A549 (cell line): ENCODE results near the gene SCT. TPM values are rescaled to one million over a fixed set of nuclear protein-coding genes. Genes with fewer than 3 reads are reported as not detected.

Source experiments
- ATAC-seq, 2 experiments: fragments of 200-7000 bp in 1 of 2; fragments of >200 bp in 1 of 2; cut with Nextera tagmentation in 1 of 2; cut with Tn5 transposase in 1 of 2; 3 replicates each; pipeline versions ENCODE4 v1.8.0 to v1.9.1; 2018 to 2020; ENCODE audit warnings: mild to moderate bottlenecking in 1 of 2, moderate library complexity in 1 of 2
- CTCF ChIA-PET: fragments of 300-600 bp; sonication (Branson Sonifier 250); formaldehyde crosslinking; extraction: SDS; loops from one replicate; lab custom pipeline; 2021; ENCODE audit warnings: antibody characterized with exemption, inconsistent platforms; lab: Yijun Ruan, JAX
- POLR2A ChIA-PET: fragments of 350-600 bp; formaldehyde crosslinking; extraction: SDS; loops from one replicate; lab custom pipeline; 2021; ENCODE audit warnings: antibody characterized with exemption, inconsistent platforms; lab: Yijun Ruan, JAX
- DNase-seq, 2 experiments: peaks; one replicate each; pipeline versions ENCODE4 v3.0.0 to v3.0.0-alpha.2; 2011 to 2016; ENCODE audit warnings: low read depth in 1 of 2, low spot score in 1 of 2
- FAIRE-seq: peaks from 2 replicates; lab custom pipeline; 2011; peaks lifted over from hg19 to GRCh38; lab: Jason Lieb, UNC
- H3K27ac ChIP-seq, 2 experiments: fragments of >200 bp; sonication (Bioruptor Twin); formaldehyde crosslinking; 3 replicates each; pipeline ENCODE4 v1.5.1; 2016 to 2017
- H3K4me1 ChIP-seq: fragments of >200 bp; sonication (Bioruptor Twin); formaldehyde crosslinking; 3 replicates; pipeline ENCODE4 v1.6.1; 2016
- H3K4me2 ChIP-seq: fragments of >200 bp; sonication (Bioruptor Twin); formaldehyde crosslinking; 3 replicates; pipeline ENCODE4 v1.6.1; 2016
- H3K4me3 ChIP-seq: fragments of >200 bp; sonication (Bioruptor Twin); formaldehyde crosslinking; 3 replicates; pipeline ENCODE4 v1.5.1; 2016
- H3K9me3 ChIP-seq: fragments of >200 bp; sonication (Bioruptor Twin); formaldehyde crosslinking; 3 replicates; pipeline ENCODE4 v1.6.1; 2016
- ESRRA ChIP-seq: fragments of 150-350 bp; IDR thresholded peaks from 2 replicates; pipeline ENCODE4 v1.6.1; 2014; ENCODE audit warnings: mild to moderate bottlenecking, low read length, borderline replicate concordance
- TP53 ChIP-seq: fragments of 250-450 bp; sonication (Bioruptor Pico); IDR thresholded peaks from 2 replicates; pipeline ENCODE4 v1.5.0; 2021; ENCODE audit warnings: mild to moderate bottlenecking, moderate library complexity
- USF2 ChIP-seq: fragments of 450-650 bp; IDR thresholded peaks from 2 replicates; pipeline ENCODE4 v1.6.1; 2014; ENCODE audit warnings: antibody characterized with exemption
- WGBS: methylation state at CpG from one replicate; pipeline ENCODE4 v1.1.6; 2017; ENCODE audit errors: missing lambda C conversion rate; 5-methylcytosine and 5-hydroxymethylcytosine counted together
- polyA plus RNA-seq, 4 experiments: library from polyadenylated mRNA; depleted of rRNA in 3 of 4; stranded (reverse); fragments of >200 nt; fragmentation: RNase III in 1 of 4; extraction: RNeasy Plus Mini Kit Qiagen cat#74134 plus additional on column Dnase treatment in 1 of 4; gene quantifications; 2 replicates in 3 of 4; 3 replicates in 1 of 4; pipeline ENCODE4 v1.2.3, GENCODE V29; 2011 to 2017

The SCT gene
- polyA plus RNA-seq, 2 of the 4 experiments (the other 2 are of a cell fraction): not detected

- FAIRE-seq: no peak
- 9% methylated on average over 21 of the region's 48 CpGs for WGBS
- Histone ChIP-seq H3K4me3 (peak overlapping the region; percentile 91), H3K4me1 (peaks cover 26% of the 10 kb centered on the region), H3K9me3 (no peaks in the 10 kb centered on the region), H3K4me2 (peak overlapping the region; percentile 88), H3K27ac (peak overlapping the region; percentile 97 to 98)
- POLR2A ChIA-PET: no interaction called here
- ATAC-seq: no peak
- TF ChIP-seq USF2 (no peak), TP53 (CRISPR knock-in tag) (no peak), ESRRA (no peak)
- no peak for DNase-seq
- CTCF ChIA-PET: interaction anchor here (0.9 kb wide), 1 partner anchor 22 kb away, joined by 3 read pairs; no protein-coding TSS in a partner anchor
Observed at GRCh38 chr11:576811-577610, 50.0 kb downstream of the SCT start.

Other genes starting within 250 kb of the SCT start
- 12.1 and 13.9 TPM in 2 replicates for gene PKP3, start 233.0 kb downstream of the SCT start, polyA plus RNA-seq (2011; rRNA removed)
- 22.3 to 25.9 TPM (median 23.4 TPM) in 3 replicates for gene PKP3, start 233.0 kb downstream of the SCT start, polyA plus RNA-seq (2017; fragmentation: RNase III; extraction: RNeasy Plus Mini Kit Qiagen cat#74134 plus additional on column Dnase treatment)
- 27.7 and 27.8 TPM in 2 replicates for gene SIGIRR, start 212.2 kb downstream of the SCT start, polyA plus RNA-seq (2011; rRNA removed)
- 56.6 to 66.4 TPM (median 58.6 TPM) in 3 replicates for gene SIGIRR, start 212.2 kb downstream of the SCT start, polyA plus RNA-seq (2017; fragmentation: RNase III; extraction: RNeasy Plus Mini Kit Qiagen cat#74134 plus additional on column Dnase treatment)
- gene ANO9, start 185.2 kb downstream of the SCT start, polyA plus RNA-seq (2011; rRNA removed): 0.66 and 0.70 TPM in 2 replicates
- 0.50 to 0.55 TPM (median 0.51 TPM) in 3 replicates for gene ANO9, start 185.2 kb downstream of the SCT start, polyA plus RNA-seq (2017; fragmentation: RNase III; extraction: RNeasy Plus Mini Kit Qiagen cat#74134 plus additional on column Dnase treatment)
- gene PTDSS2, start 176.9 kb downstream of the SCT start, polyA plus RNA-seq (2011; rRNA removed): 23.4 and 28.9 TPM in 2 replicates
- 34.3 to 39.4 TPM (median 38.9 TPM) in 3 replicates for gene PTDSS2, start 176.9 kb downstream of the SCT start, polyA plus RNA-seq (2017; fragmentation: RNase III; extraction: RNeasy Plus Mini Kit Qiagen cat#74134 plus additional on column Dnase treatment)
- gene RNH1, start 119.9 kb downstream of the SCT start, polyA plus RNA-seq (2011; rRNA removed): 85.8 and 108 TPM in 2 replicates
- gene RNH1, start 119.9 kb downstream of the SCT start, polyA plus RNA-seq (2017; fragmentation: RNase III; extraction: RNeasy Plus Mini Kit Qiagen cat#74134 plus additional on column Dnase treatment): 131 to 135 TPM (median 135 TPM) in 3 replicates
- gene HRAS, start 91.6 kb downstream of the SCT start, polyA plus RNA-seq (2011; rRNA removed): 56.3 and 63.3 TPM in 2 replicates
- 86.9 to 96.3 TPM (median 88.2 TPM) in 3 replicates for gene HRAS, start 91.6 kb downstream of the SCT start, polyA plus RNA-seq (2017; fragmentation: RNase III; extraction: RNeasy Plus Mini Kit Qiagen cat#74134 plus additional on column Dnase treatment)
- gene LRRC56, start 89.7 kb downstream of the SCT start, polyA plus RNA-seq (2011; rRNA removed): 0.30 and 0.32 TPM in 2 replicates
- gene LRRC56, start 89.7 kb downstream of the SCT start, polyA plus RNA-seq (2017; fragmentation: RNase III; extraction: RNeasy Plus Mini Kit Qiagen cat#74134 plus additional on column Dnase treatment): 0.47 to 1.1 TPM (median 1.0 TPM) in 3 replicates
- gene LMNTD2, start 66.4 kb downstream of the SCT start, polyA plus RNA-seq (2011; rRNA removed): 1.7 and 2.2 TPM in 2 replicates
- 2.6 to 4.2 TPM (median 3.5 TPM) in 3 replicates for gene LMNTD2, start 66.4 kb downstream of the SCT start, polyA plus RNA-seq (2017; fragmentation: RNase III; extraction: RNeasy Plus Mini Kit Qiagen cat#74134 plus additional on column Dnase treatment)
- 18.4 and 19.0 TPM in 2 replicates for gene RASSF7, start 66.2 kb downstream of the SCT start, polyA plus RNA-seq (2011; rRNA removed)
- gene RASSF7, start 66.2 kb downstream of the SCT start, polyA plus RNA-seq (2017; fragmentation: RNase III; extraction: RNeasy Plus Mini Kit Qiagen cat#74134 plus additional on column Dnase treatment): 27.7 to 30.7 TPM (median 30.5 TPM) in 3 replicates
- gene PHRF1, start 50.7 kb downstream of the SCT start, polyA plus RNA-seq (2011; rRNA removed): 8.6 and 10.8 TPM in 2 replicates
- gene PHRF1, start 50.7 kb downstream of the SCT start, polyA plus RNA-seq (2017; fragmentation: RNase III; extraction: RNeasy Plus Mini Kit Qiagen cat#74134 plus additional on column Dnase treatment): 23.0 to 25.3 TPM (median 23.7 TPM) in 3 replicates
- 2.0 TPM in 2 replicates for gene IRF7, start 11.2 kb downstream of the SCT start, polyA plus RNA-seq (2011; rRNA removed)
- gene IRF7, start 11.2 kb downstream of the SCT start, polyA plus RNA-seq (2017; fragmentation: RNase III; extraction: RNeasy Plus Mini Kit Qiagen cat#74134 plus additional on column Dnase treatment): 3.1 to 3.8 TPM (median 3.4 TPM) in 3 replicates
- gene CDHR5, start 2.2 kb downstream of the SCT start, polyA plus RNA-seq (2011; rRNA removed): 0.12 and 0.26 TPM in 2 replicates
- 0.07 to 0.08 TPM (median 0.07 TPM) in 3 replicates for gene CDHR5, start 2.2 kb downstream of the SCT start, polyA plus RNA-seq (2017; fragmentation: RNase III; extraction: RNeasy Plus Mini Kit Qiagen cat#74134 plus additional on column Dnase treatment)
- gene DRD4, start 10.1 kb upstream of the SCT start, polyA plus RNA-seq (2011; rRNA removed): not detected in 2 replicates
- gene DRD4, start 10.1 kb upstream of the SCT start, polyA plus RNA-seq (2017; fragmentation: RNase III; extraction: RNeasy Plus Mini Kit Qiagen cat#74134 plus additional on column Dnase treatment): 0.07 to 0.17 TPM in 2 of 3 replicates, not detected in the other
- gene DEAF1, start 68.0 kb upstream of the SCT start, polyA plus RNA-seq (2011; rRNA removed): 16.0 and 17.3 TPM in 2 replicates
- 23.5 to 25.8 TPM (median 24.0 TPM) in 3 replicates for gene DEAF1, start 68.0 kb upstream of the SCT start, polyA plus RNA-seq (2017; fragmentation: RNase III; extraction: RNeasy Plus Mini Kit Qiagen cat#74134 plus additional on column Dnase treatment)
- gene TMEM80, start 68.6 kb upstream of the SCT start, polyA plus RNA-seq (2011; rRNA removed): 15.1 and 15.2 TPM in 2 replicates
- gene TMEM80, start 68.6 kb upstream of the SCT start, polyA plus RNA-seq (2017; fragmentation: RNase III; extraction: RNeasy Plus Mini Kit Qiagen cat#74134 plus additional on column Dnase treatment): 10.2 to 11.2 TPM (median 10.8 TPM) in 3 replicates
- gene EPS8L2, start 79.0 kb upstream of the SCT start, polyA plus RNA-seq (2011; rRNA removed): 60.7 and 69.9 TPM in 2 replicates
- gene EPS8L2, start 79.0 kb upstream of the SCT start, polyA plus RNA-seq (2017; fragmentation: RNase III; extraction: RNeasy Plus Mini Kit Qiagen cat#74134 plus additional on column Dnase treatment): 144 to 163 TPM (median 154 TPM) in 3 replicates
- gene TALDO1, start 120.3 kb upstream of the SCT start, polyA plus RNA-seq (2011; rRNA removed): 287 and 296 TPM in 2 replicates
- gene TALDO1, start 120.3 kb upstream of the SCT start, polyA plus RNA-seq (2017; fragmentation: RNase III; extraction: RNeasy Plus Mini Kit Qiagen cat#74134 plus additional on column Dnase treatment): 386 to 392 TPM (median 391 TPM) in 3 replicates
- gene GATD1, start 150.3 kb upstream of the SCT start, polyA plus RNA-seq (2011; rRNA removed): 14.5 and 16.8 TPM in 2 replicates
- gene GATD1, start 150.3 kb upstream of the SCT start, polyA plus RNA-seq (2017; fragmentation: RNase III; extraction: RNeasy Plus Mini Kit Qiagen cat#74134 plus additional on column Dnase treatment): 41.9 to 43.5 TPM (median 43.1 TPM) in 3 replicates
- not detected in 2 replicates for gene CEND1, start 162.9 kb upstream of the SCT start, polyA plus RNA-seq (2011; rRNA removed)
- gene CEND1, start 162.9 kb upstream of the SCT start, polyA plus RNA-seq (2017; fragmentation: RNase III; extraction: RNeasy Plus Mini Kit Qiagen cat#74134 plus additional on column Dnase treatment): 1.0 to 1.3 TPM (median 1.0 TPM) in 3 replicates
- 11.6 and 13.5 TPM in 2 replicates for gene SLC25A22, start 171.1 kb upstream of the SCT start, polyA plus RNA-seq (2011; rRNA removed)
- 18.7 to 21.8 TPM (median 19.5 TPM) in 3 replicates for gene SLC25A22, start 171.1 kb upstream of the SCT start, polyA plus RNA-seq (2017; fragmentation: RNase III; extraction: RNeasy Plus Mini Kit Qiagen cat#74134 plus additional on column Dnase treatment)
- 6.3 and 6.5 TPM in 2 replicates for gene PIDD1, start 178.1 kb upstream of the SCT start, polyA plus RNA-seq (2011; rRNA removed)
- gene PIDD1, start 178.1 kb upstream of the SCT start, polyA plus RNA-seq (2017; fragmentation: RNase III; extraction: RNeasy Plus Mini Kit Qiagen cat#74134 plus additional on column Dnase treatment): 15.7 to 19.0 TPM (median 18.9 TPM) in 3 replicates
- 1,346 and 1,493 TPM in 2 replicates for gene RPLP2, start 182.8 kb upstream of the SCT start, polyA plus RNA-seq (2011; rRNA removed)
- 2,443 to 2,621 TPM (median 2,508 TPM) in 3 replicates for gene RPLP2, start 182.8 kb upstream of the SCT start, polyA plus RNA-seq (2017; fragmentation: RNase III; extraction: RNeasy Plus Mini Kit Qiagen cat#74134 plus additional on column Dnase treatment)
- gene PNPLA2, start 191.7 kb upstream of the SCT start, polyA plus RNA-seq (2011; rRNA removed): 13.2 and 16.1 TPM in 2 replicates
- gene PNPLA2, start 191.7 kb upstream of the SCT start, polyA plus RNA-seq (2017; fragmentation: RNase III; extraction: RNeasy Plus Mini Kit Qiagen cat#74134 plus additional on column Dnase treatment): 25.1 to 29.2 TPM (median 25.4 TPM) in 3 replicates
- 1.2 and 1.8 TPM in 2 replicates for gene CRACR2B, start 200.7 kb upstream of the SCT start, polyA plus RNA-seq (2011; rRNA removed)
- 3.0 to 3.3 TPM (median 3.1 TPM) in 3 replicates for gene CRACR2B, start 200.7 kb upstream of the SCT start, polyA plus RNA-seq (2017; fragmentation: RNase III; extraction: RNeasy Plus Mini Kit Qiagen cat#74134 plus additional on column Dnase treatment)
- gene CD151, start 205.8 kb upstream of the SCT start, polyA plus RNA-seq (2011; rRNA removed): 409 and 523 TPM in 2 replicates
- gene CD151, start 205.8 kb upstream of the SCT start, polyA plus RNA-seq (2017; fragmentation: RNase III; extraction: RNeasy Plus Mini Kit Qiagen cat#74134 plus additional on column Dnase treatment): 649 to 701 TPM (median 695 TPM) in 3 replicates
- 140 and 197 TPM in 2 replicates for gene POLR2L, start 215.3 kb upstream of the SCT start, polyA plus RNA-seq (2011; rRNA removed)
- 773 to 868 TPM (median 807 TPM) in 3 replicates for gene POLR2L, start 215.3 kb upstream of the SCT start, polyA plus RNA-seq (2017; fragmentation: RNase III; extraction: RNeasy Plus Mini Kit Qiagen cat#74134 plus additional on column Dnase treatment)
- gene TSPAN4, start 215.7 kb upstream of the SCT start, polyA plus RNA-seq (2011; rRNA removed): 83.5 and 87.8 TPM in 2 replicates
- 145 to 150 TPM (median 146 TPM) in 3 replicates for gene TSPAN4, start 215.7 kb upstream of the SCT start, polyA plus RNA-seq (2017; fragmentation: RNase III; extraction: RNeasy Plus Mini Kit Qiagen cat#74134 plus additional on column Dnase treatment)